Measurements from ENCODE around the gene VIT.

DNA sequence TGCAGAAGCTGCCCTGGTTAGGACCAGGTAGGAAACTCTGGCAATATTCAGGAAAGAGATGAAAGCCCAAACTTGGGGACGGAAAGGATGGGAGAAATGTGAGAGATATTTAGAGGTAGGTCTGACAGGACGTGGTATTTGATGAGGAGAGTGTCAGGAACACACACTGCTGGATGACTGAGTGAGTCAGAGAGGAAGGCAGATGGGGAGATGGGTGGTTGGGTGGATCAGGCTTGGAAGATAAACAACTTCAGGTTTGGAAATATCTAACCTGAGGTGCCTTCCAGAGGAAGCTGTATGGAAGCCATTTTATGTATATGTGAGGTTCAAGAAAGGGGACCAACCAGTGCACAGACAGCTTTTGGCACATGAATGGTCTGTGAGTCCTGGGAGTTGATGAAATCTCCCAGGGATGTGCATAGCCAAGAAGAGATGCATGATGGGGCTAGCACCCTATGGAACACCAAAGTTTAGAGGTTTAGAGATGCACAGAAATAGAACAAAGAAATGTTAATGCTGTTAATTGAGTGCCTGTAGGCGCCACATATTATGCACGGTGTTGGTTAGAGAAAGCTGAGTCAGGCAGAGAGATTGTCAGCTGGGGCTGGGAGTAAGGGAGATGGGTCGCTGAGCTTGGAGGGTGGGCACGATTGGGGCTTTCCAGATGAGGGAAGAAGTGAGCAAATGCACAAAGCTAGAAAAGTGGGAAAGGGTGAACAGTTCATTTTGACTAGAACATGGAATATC, 101.0 kb downstream of the VIT start:
- TF ChIP-seq, protein P1, sequence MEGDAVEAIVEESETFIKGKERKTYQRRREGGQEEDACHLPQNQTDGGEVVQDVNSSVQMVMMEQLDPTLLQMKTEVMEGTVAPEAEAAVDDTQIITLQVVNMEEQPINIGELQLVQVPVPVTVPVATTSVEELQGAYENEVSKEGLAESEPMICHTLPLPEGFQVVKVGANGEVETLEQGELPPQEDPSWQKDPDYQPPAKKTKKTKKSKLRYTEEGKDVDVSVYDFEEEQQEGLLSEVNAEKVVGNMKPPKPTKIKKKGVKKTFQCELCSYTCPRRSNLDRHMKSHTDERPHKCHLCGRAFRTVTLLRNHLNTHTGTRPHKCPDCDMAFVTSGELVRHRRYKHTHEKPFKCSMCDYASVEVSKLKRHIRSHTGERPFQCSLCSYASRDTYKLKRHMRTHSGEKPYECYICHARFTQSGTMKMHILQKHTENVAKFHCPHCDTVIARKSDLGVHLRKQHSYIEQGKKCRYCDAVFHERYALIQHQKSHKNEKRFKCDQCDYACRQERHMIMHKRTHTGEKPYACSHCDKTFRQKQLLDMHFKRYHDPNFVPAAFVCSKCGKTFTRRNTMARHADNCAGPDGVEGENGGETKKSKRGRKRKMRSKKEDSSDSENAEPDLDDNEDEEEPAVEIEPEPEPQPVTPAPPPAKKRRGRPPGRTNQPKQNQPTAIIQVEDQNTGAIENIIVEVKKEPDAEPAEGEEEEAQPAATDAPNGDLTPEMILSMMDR (IDR thresholded peaks at IDR 0.05; ENCODE audit: low read depth, low read length, missing input control), result no peak
- no peak for TF ChIP-seq SP1 (IDR thresholded peaks at IDR 0.05)
- TF ChIP-seq GABPA (IDR thresholded peaks at IDR 0.05 in 1 of 2, conservative IDR thresholded peaks at IDR 0.05 in 1 of 2), result no peak
- TF ChIP-seq, protein P2, sequence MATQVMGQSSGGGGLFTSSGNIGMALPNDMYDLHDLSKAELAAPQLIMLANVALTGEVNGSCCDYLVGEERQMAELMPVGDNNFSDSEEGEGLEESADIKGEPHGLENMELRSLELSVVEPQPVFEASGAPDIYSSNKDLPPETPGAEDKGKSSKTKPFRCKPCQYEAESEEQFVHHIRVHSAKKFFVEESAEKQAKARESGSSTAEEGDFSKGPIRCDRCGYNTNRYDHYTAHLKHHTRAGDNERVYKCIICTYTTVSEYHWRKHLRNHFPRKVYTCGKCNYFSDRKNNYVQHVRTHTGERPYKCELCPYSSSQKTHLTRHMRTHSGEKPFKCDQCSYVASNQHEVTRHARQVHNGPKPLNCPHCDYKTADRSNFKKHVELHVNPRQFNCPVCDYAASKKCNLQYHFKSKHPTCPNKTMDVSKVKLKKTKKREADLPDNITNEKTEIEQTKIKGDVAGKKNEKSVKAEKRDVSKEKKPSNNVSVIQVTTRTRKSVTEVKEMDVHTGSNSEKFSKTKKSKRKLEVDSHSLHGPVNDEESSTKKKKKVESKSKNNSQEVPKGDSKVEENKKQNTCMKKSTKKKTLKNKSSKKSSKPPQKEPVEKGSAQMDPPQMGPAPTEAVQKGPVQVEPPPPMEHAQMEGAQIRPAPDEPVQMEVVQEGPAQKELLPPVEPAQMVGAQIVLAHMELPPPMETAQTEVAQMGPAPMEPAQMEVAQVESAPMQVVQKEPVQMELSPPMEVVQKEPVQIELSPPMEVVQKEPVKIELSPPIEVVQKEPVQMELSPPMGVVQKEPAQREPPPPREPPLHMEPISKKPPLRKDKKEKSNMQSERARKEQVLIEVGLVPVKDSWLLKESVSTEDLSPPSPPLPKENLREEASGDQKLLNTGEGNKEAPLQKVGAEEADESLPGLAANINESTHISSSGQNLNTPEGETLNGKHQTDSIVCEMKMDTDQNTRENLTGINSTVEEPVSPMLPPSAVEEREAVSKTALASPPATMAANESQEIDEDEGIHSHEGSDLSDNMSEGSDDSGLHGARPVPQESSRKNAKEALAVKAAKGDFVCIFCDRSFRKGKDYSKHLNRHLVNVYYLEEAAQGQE (IDR thresholded peaks at IDR 0.05), result no peak
- no peak for TF ChIP-seq RAD21 (IDR thresholded peaks at IDR 0.05)
- TF ChIP-seq, protein P3, sequence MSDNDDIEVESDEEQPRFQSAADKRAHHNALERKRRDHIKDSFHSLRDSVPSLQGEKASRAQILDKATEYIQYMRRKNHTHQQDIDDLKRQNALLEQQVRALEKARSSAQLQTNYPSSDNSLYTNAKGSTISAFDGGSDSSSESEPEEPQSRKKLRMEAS (IDR thresholded peaks at IDR 0.05), result no peak
- no peak for TF ChIP-seq TAF1 (conservative IDR thresholded peaks at IDR 0.05)
- TF ChIP-seq FOXA1 (IDR thresholded peaks at IDR 0.05), result no peak
- TF ChIP-seq YY1 (IDR thresholded peaks at IDR 0.05), result no peak

Measured in liver (tissue), 3 donors.